Tibial nerve (tissue), 3 donors: Measurements from ENCODE around the gene NHERF1.

Experiments used
- CTCF ChIP-seq, 5 experiments: fragments of 200-600 bp in 3 of 5; fragments of 450-650 bp in 2 of 5; sonication (generic) in 3 of 5; IDR thresholded peaks; one replicate each; pipeline ENCODE4 v1.5.1; 2016 to 2019; ENCODE audit warnings: antibody characterized with exemption in 5 of 5, mild to moderate bottlenecking in 3 of 5, moderate library complexity in 2 of 5
- POLR2A ChIP-seq, 2 donors: fragments of 450-650 bp; IDR thresholded peaks; one replicate each; pipeline ENCODE4 v1.6.1; 2017; ENCODE audit warnings: antibody characterized with exemption in 2 of 2, mild to moderate bottlenecking in 2 of 2, moderate library complexity in 2 of 2

DNA sequence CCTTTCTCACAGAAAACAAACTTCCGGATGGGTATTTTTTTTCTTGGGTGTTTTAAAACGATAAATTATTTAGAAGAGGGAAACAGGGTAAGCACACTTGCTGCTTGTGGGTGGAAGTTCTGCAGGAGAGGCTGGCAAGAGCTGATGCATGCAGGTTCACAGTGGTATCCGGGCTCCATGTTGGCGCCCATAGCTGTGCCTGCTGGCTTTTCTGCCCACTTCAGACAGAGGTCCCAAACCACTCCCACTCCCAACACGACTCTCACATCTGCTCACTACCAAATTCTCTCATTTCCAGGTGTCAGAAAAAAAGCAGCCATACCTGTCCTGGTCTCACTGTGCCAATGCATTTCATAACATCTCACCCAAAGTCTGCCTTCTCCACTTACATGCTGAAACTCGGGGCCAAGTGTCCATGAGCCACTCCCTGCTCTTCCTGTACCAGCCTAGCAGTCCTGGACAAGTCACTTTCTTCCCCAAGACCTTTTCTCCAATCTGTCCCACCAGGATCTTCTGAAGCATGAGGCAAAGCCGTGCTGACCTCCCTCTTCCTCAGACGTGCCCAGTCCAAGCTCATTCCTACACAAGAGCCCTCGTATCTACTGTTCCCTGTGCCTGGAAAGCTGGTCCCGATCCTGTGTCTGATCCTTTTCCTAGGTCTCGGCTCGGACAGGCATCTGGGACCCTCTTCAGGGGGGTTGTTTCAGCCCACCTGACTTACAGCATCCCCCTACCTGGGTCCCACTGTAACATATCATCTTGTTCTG is 37.2 kb upstream of the NHERF1 start:
- no peak for TF ChIP-seq CTCF (IDR thresholded peaks at IDR 0.05)
- TF ChIP-seq POLR2A (IDR thresholded peaks at IDR 0.05) = no peak
